Measurements from ENCODE around the gene DLG5.
"Not testable (repeated sequence)": the region's sequence is repeated elsewhere in the genome, so short reads cannot be mapped to it uniquely, and the experiment has no call there.

DLG5 gene

GRCh38 chr10:77787440-77787839, 139.1 kb downstream of the DLG5 start:
- DNase-seq, result no peak

- DNase-seq, result no peak
Measured at GRCh38 chr10:77784856-77785255, 141.7 kb downstream of the DLG5 start.

GRCh38 chr10:77782328-77783061, 144.1 kb downstream of the DLG5 start:
- no peak for DNase-seq

- DNase-seq, result no peak
Measured at GRCh38 chr10:77781451-77782327, 144.9 kb downstream of the DLG5 start.

GRCh38 chr10:77780180-77780579, 146.4 kb downstream of the DLG5 start:
- DNase-seq, result no peak

- DNase-seq, result no peak
Measured at GRCh38 chr10:77776487-77776886, 150.1 kb downstream of the DLG5 start.

GRCh38 chr10:77774940-77775391, 151.6 kb downstream of the DLG5 start:
- no peak for DNase-seq

GRCh38 chr10:77773631-77774426, 152.7 kb downstream of the DLG5 start:
- DNase-seq, result no peak

GRCh38 chr10:77772852-77773600, 153.5 kb downstream of the DLG5 start:
- DNase-seq, result not testable (repeated sequence)

- no peak for DNase-seq
Measured at GRCh38 chr10:77771851-77772250, 154.7 kb downstream of the DLG5 start.

- DNase-seq, result no peak
Measured at GRCh38 chr10:77771450-77771849, 155.1 kb downstream of the DLG5 start.

GRCh38 chr10:77770868-77771175, 155.7 kb downstream of the DLG5 start:
- DNase-seq, result no peak

GRCh38 chr10:77770081-77770867, 156.3 kb downstream of the DLG5 start:
- DNase-seq, result no peak

GRCh38 chr10:77768039-77768438, 158.5 kb downstream of the DLG5 start:
- DNase-seq, result no peak

GRCh38 chr10:77763453-77764430, 162.8 kb downstream of the DLG5 start:
- no peak for DNase-seq

- not testable (repeated sequence) for DNase-seq
Measured at GRCh38 chr10:77758406-77758805, 168.1 kb downstream of the DLG5 start.

GRCh38 chr10:77756319-77757232, 170.0 kb downstream of the DLG5 start:
- DNase-seq, result peak; percentile 15 to 30

- DNase-seq, result no peak
Measured at GRCh38 chr10:77746047-77746707, 180.4 kb downstream of the DLG5 start.

GRCh38 chr10:77744245-77744644, 182.3 kb downstream of the DLG5 start:
- DNase-seq, result no peak
